Measurements from ENCODE around the gene HOXB1.

Gene HOXB1

GRCh38 chr17:48553826-48554225 lies 23.0 kb upstream of the HOXB1 start:
- no peak for DNase-seq

- no peak for DNase-seq
Observed at GRCh38 chr17:48553190-48553547, 22.4 kb upstream of the HOXB1 start.

GRCh38 chr17:48552466-48553189 lies 21.8 kb upstream of the HOXB1 start:
- DNase-seq: no peak

- no peak for DNase-seq
Observed at GRCh38 chr17:48551596-48552465, 21.0 kb upstream of the HOXB1 start.

- DNase-seq: no peak
Observed at GRCh38 chr17:48551214-48551555, 20.4 kb upstream of the HOXB1 start.

GRCh38 chr17:48550502-48551213 lies 19.8 kb upstream of the HOXB1 start:
- no peak for DNase-seq

GRCh38 chr17:48549914-48550501 lies 19.2 kb upstream of the HOXB1 start:
- no peak for DNase-seq

GRCh38 chr17:48549281-48549630 lies 18.4 kb upstream of the HOXB1 start:
- DNase-seq: no peak

GRCh38 chr17:48548523-48549280 lies 17.9 kb upstream of the HOXB1 start:
- no peak for DNase-seq

- no peak for DNase-seq
Observed at GRCh38 chr17:48547808-48548522, 17.2 kb upstream of the HOXB1 start.

- no peak for DNase-seq
Observed at GRCh38 chr17:48546924-48547807, 16.4 kb upstream of the HOXB1 start.

GRCh38 chr17:48546137-48546923 lies 15.5 kb upstream of the HOXB1 start:
- no peak for DNase-seq

- no peak for DNase-seq
Observed at GRCh38 chr17:48545539-48545938, 14.7 kb upstream of the HOXB1 start.

GRCh38 chr17:48545022-48545375 lies 14.2 kb upstream of the HOXB1 start, which contains the start of gene HOXB2:
Gene HOXB2, minus strand, starts transcription at chr17:48545109. Its CDS starts 198 bp downstream, at chr17:48544911.
- DNase-seq: no peak

- peak; percentile 37 for DNase-seq
Observed at GRCh38 chr17:48544349-48545021, 13.7 kb upstream of the HOXB1 start.

GRCh38 chr17:48543854-48544348 lies 13.1 kb upstream of the HOXB1 start:
- DNase-seq: no peak

- peak; percentile 62 for DNase-seq
Observed at GRCh38 chr17:48543107-48543853, 12.5 kb upstream of the HOXB1 start.

GRCh38 chr17:48542698-48543106 lies 11.9 kb upstream of the HOXB1 start:
- DNase-seq: no peak

Data from T1000 (cell line).